ENCODE results near the gene CIAO1. TPM values are rescaled to one million over a fixed set of nuclear protein-coding genes. Genes with fewer than 3 reads are reported as not detected.

Gene CIAO1
- total and polyA plus RNA-seq, 7 donors: 45.6 to 110 (median 77.4) TPM

DNA sequence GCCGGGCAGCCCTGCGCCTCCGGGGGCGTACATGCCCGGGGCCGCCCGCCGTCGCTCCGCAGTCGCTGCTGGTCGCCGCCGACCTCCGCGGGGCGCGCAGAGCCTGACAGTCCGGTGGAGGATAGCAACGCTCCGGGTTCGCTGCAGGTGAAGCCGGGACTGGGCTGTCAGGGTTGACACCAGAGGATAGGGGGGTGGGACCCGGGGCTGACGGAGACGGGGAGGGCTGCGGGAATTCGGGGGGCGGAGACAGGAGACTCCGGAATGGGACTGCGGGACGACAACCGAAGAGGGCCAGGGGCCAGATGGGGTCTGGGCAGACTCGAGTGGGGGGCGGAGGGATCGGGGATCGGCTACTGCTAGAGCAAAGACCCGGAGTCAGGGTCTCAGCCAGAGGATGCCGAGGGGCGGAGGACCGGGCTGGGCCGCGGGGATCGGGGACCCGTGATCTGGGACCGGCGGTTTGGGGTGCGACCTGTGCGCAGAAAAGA lies 631 bp upstream of the CIAO1 start:
- DNase-seq: peak; percentile 83
- peak overlapping the region; percentile 80 to 95 (median 90) for H3K4me3 ChIP-seq
- no peaks in the 10 kb centered on the region for H3K27me3 ChIP-seq
- TF ChIP-seq POLR2AphosphoS5 (IDR thresholded peaks at IDR 0.05): no peak
- H3K27ac ChIP-seq: peak overlapping the region; percentile 88 to 96 (median 92)
- H3K9me3 ChIP-seq: no peaks in the 10 kb centered on the region
- peaks cover 0 to 54% (median 52%) of the 10 kb centered on the region in 4 donors for H3K4me1 ChIP-seq
- intact Hi-C loops (cut with DNase I): loop anchor here (5.0 to 10.0 kb wide), 3 partner anchors 72 to 1101 kb away; partner anchors contain the start of genes NCAPH and ZNF2
- WGBS, 2 donors: 1% methylated on average over 49 of the region's 49 CpGs
- peaks cover 0 to 48% (median 21%) of the 10 kb centered on the region in 4 donors for H3K36me3 ChIP-seq

- peak overlapping the region in 1 of 4 donors; percentile 92 for H3K27ac ChIP-seq
- WGBS, 2 donors: 58 to 74% methylated on average over 12 of the region's 12 CpGs
Observed at GRCh38 chr2:96267159-96267971, 1.3 kb downstream of the CIAO1 start.

DNA sequence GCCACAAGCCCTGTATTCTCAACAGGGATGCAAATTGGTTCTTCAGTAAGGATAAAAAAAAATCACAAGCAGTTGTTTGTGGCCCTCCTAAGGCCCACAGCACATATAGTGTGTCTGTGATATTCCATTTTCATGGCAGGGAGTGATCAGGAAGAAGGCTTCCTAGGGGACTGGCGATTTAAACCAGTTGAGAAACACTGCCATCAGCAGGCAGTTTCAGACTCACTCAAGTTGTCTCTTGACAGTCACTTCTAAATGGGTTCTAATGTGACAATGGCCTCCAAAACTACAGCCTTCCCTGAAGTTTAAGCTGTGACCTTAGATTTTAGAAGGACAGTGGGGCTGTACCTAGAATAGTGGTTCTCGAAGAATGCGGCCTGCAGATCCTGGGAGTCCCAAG lies 6.0 kb downstream of the CIAO1 start:
- TF ChIP-seq, protein P1, sequence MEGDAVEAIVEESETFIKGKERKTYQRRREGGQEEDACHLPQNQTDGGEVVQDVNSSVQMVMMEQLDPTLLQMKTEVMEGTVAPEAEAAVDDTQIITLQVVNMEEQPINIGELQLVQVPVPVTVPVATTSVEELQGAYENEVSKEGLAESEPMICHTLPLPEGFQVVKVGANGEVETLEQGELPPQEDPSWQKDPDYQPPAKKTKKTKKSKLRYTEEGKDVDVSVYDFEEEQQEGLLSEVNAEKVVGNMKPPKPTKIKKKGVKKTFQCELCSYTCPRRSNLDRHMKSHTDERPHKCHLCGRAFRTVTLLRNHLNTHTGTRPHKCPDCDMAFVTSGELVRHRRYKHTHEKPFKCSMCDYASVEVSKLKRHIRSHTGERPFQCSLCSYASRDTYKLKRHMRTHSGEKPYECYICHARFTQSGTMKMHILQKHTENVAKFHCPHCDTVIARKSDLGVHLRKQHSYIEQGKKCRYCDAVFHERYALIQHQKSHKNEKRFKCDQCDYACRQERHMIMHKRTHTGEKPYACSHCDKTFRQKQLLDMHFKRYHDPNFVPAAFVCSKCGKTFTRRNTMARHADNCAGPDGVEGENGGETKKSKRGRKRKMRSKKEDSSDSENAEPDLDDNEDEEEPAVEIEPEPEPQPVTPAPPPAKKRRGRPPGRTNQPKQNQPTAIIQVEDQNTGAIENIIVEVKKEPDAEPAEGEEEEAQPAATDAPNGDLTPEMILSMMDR (IDR thresholded peaks at IDR 0.05): no peak
- no peak for TF ChIP-seq POLR2AphosphoS5 (IDR thresholded peaks at IDR 0.05)
- no peak for TF ChIP-seq POLR2A (IDR thresholded peaks at IDR 0.05)
- TF ChIP-seq EP300 (IDR thresholded peaks at IDR 0.05): no peak

More at GRCh38 chr2:96267159-96267971, 1.3 kb downstream of the CIAO1 start:
- Histone ChIP-seq H3K4me3 (peak overlapping the region in 2 of 4 donors; percentile 80 to 89), H3K9me3 (no peaks in the 10 kb centered on the region), H3K4me1 (peaks cover 0 to 38% (median 36%) of the 10 kb centered on the region in 4 donors), H3K36me3 (peaks cover 0 to 57% (median 35%) of the 10 kb centered on the region in 4 donors), H3K27me3 (no peaks in the 10 kb centered on the region)
- TF ChIP-seq EP300 (IDR thresholded peaks at IDR 0.05) (no peak), POLR2A (IDR thresholded peaks at IDR 0.05) (no peak), POLR2AphosphoS5 (IDR thresholded peaks at IDR 0.05) (no peak)
- TF ChIP-seq, protein P1 (IDR thresholded peaks at IDR 0.05): no peak
- no peak for DNase-seq
- intact Hi-C loops (cut with DNase I): loop anchor here (2.0 to 10.0 kb wide), 5 partner anchors 37 to 1103 kb away; partner anchors contain the start of genes NCAPH, SNRNP200, STARD7 and ZNF2

GRCh38 chr2:96273763-96274162 lies 7.7 kb downstream of the CIAO1 start:
- TF ChIP-seq EP300 (IDR thresholded peaks at IDR 0.05) (no peak), POLR2AphosphoS5 (IDR thresholded peaks at IDR 0.05) (no peak), POLR2A (IDR thresholded peaks at IDR 0.05) (no peak)
- TF ChIP-seq, protein P1 (IDR thresholded peaks at IDR 0.05): no peak
- no peak for DNase-seq
- intact Hi-C loops (cut with DNase I): no loop called here
- Histone ChIP-seq H3K9me3 (no peaks in the 10 kb centered on the region), H3K4me3 (no peak overlapping the region), H3K4me1 (no peaks in the 10 kb centered on the region), H3K36me3 (peaks cover 29 to 98% (median 63%) of the 10 kb centered on the region in 4 donors), H3K27me3 (no peaks in the 10 kb centered on the region), H3K27ac (no peak overlapping the region)
- WGBS, 2 donors: 64 to 84% methylated on average over 3 of the region's 3 CpGs

More for the DNA sequence above, 6.0 kb downstream of the CIAO1 start:
- H3K36me3 ChIP-seq: peaks cover 12 to 95% (median 57%) of the 10 kb centered on the region in 4 donors
- no peaks in the 10 kb centered on the region for H3K9me3 ChIP-seq
- H3K27me3 ChIP-seq: no peaks in the 10 kb centered on the region
- peaks cover 0 to 7% (median 6%) of the 10 kb centered on the region in 4 donors for H3K4me1 ChIP-seq
- intact Hi-C loops (cut with DNase I): no loop called here
- 91 to 93% methylated on average over 3 of the region's 3 CpGs for WGBS, 2 donors
- DNase-seq: no peak
- no peak overlapping the region for H3K27ac ChIP-seq
- no peak overlapping the region for H3K4me3 ChIP-seq

Data from sigmoid colon (tissue), 7 donors.